Gastroesophageal sphincter (tissue), 4 donors: ENCODE results near the gene NBAS. TPM values are rescaled to one million over a fixed set of nuclear protein-coding genes. Genes with fewer than 3 reads are reported as not detected.

Experiments
- ATAC-seq: fragments of 150-250 bp; one replicate; pipeline ENCODE4 v1.9.1; 2016; ENCODE audit warnings: mild to moderate bottlenecking, moderate library complexity
- H3K27ac ChIP-seq, 4 donors: fragments of 200-600 bp; sonication (generic) in 3 of 4; 1 replicate in 3 of 4; 2 replicates in 1 of 4; pipeline ENCODE4 v1.5.1; 2016 to 2019
- H3K27me3 ChIP-seq: fragments of 200-600 bp; sonication (generic); one replicate; pipeline ENCODE4 v1.5.1; 2019
- H3K36me3 ChIP-seq, 2 donors: fragments of 200-600 bp; sonication (generic); one replicate each; pipeline ENCODE4 v1.5.1; 2019; ENCODE audit warnings: control low read depth in 1 of 2
- H3K4me1 ChIP-seq, 3 donors: fragments of 200-600 bp; sonication (generic); 1 replicate in 2 of 3; 2 replicates in 1 of 3; pipeline ENCODE4 v1.5.1; 2016 to 2019; ENCODE audit warnings: control low read depth in 2 of 3
- H3K4me3 ChIP-seq, 2 donors: fragments of 200-600 bp; sonication (generic); one replicate each; pipeline ENCODE4 v1.5.1; 2019; ENCODE audit warnings: mild to moderate bottlenecking in 1 of 2, moderate library complexity in 1 of 2
- H3K9me3 ChIP-seq, 3 donors: fragments of 200-600 bp; sonication (generic); one replicate each; pipeline ENCODE4 v1.5.1; 2017 to 2019; ENCODE audit warnings: control low read depth in 2 of 3
- EP300 ChIP-seq: sonication (generic); formaldehyde crosslinking; IDR thresholded peaks from one replicate; pipeline ENCODE4 v1.6.1; 2017; ENCODE audit warnings: antibody characterized with exemption, mild to moderate bottlenecking
- POLR2A ChIP-seq, 2 donors: fragments of 450-650 bp; IDR thresholded peaks; one replicate each; pipeline ENCODE4 v1.6.1; 2017; ENCODE audit warnings: antibody characterized with exemption in 2 of 2, mild to moderate bottlenecking in 2 of 2, moderate library complexity in 1 of 2
- POLR2AphosphoS5 ChIP-seq: sonication (generic); formaldehyde crosslinking; IDR thresholded peaks from one replicate; pipeline ENCODE4 v1.6.1; 2017; ENCODE audit warnings: antibody characterized with exemption
- WGBS, 2 donors: methylation state at CpG; one replicate each; pipeline ENCODE4 v1.1.5; 2018; ENCODE audit warnings: low coverage in 1 of 2; 5-methylcytosine and 5-hydroxymethylcytosine counted together
- total RNA-seq, 4 donors: library from RNA; depleted of rRNA; stranded (reverse); fragments of >200 nt; gene quantifications; one replicate each; pipeline ENCODE4 v1.1.0, GENCODE V29; 2016
- TF ChIP-seq, protein P1 (sequence below), 4 experiments: fragments of 200-600 bp in 2 of 4; fragments of 450-650 bp in 2 of 4; sonication (generic) in 1 of 4; IDR thresholded peaks; one replicate each; pipeline ENCODE4 v1.5.1; 2017 to 2019; ENCODE audit warnings: antibody characterized with exemption in 4 of 4, mild to moderate bottlenecking in 2 of 4, moderate library complexity in 2 of 4

NBAS gene
- total RNA-seq, 4 donors from 2014 or later, result 34.9 to 50.9 (median 40.4) TPM

DNA sequence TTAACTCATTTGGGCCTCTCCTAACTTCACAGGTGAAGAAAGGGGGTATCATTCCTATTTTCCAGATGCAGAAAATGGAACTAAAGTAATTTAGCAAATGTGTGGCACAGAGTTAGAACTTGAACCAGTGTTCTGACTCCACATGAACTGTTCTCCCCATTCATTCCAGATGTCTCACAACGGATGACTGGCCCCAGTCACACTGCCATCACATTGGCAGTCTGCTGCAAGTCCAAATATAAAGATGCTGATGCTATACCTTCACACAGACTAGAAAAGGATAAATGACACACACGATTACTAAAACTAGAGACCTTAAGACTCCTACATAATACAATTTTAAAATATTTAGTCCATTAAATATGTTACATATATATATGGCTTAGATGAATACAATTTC lies 195.7 kb downstream of the NBAS start:
- TF ChIP-seq POLR2AphosphoS5 (no peak), EP300 (no peak)
- TF ChIP-seq, protein P1, sequence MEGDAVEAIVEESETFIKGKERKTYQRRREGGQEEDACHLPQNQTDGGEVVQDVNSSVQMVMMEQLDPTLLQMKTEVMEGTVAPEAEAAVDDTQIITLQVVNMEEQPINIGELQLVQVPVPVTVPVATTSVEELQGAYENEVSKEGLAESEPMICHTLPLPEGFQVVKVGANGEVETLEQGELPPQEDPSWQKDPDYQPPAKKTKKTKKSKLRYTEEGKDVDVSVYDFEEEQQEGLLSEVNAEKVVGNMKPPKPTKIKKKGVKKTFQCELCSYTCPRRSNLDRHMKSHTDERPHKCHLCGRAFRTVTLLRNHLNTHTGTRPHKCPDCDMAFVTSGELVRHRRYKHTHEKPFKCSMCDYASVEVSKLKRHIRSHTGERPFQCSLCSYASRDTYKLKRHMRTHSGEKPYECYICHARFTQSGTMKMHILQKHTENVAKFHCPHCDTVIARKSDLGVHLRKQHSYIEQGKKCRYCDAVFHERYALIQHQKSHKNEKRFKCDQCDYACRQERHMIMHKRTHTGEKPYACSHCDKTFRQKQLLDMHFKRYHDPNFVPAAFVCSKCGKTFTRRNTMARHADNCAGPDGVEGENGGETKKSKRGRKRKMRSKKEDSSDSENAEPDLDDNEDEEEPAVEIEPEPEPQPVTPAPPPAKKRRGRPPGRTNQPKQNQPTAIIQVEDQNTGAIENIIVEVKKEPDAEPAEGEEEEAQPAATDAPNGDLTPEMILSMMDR (IDR thresholded peaks at IDR 0.05), result no peak
- ATAC-seq, result no peak
- no peaks in the 10 kb centered on the region for H3K9me3 ChIP-seq
- H3K4me1 ChIP-seq, result no peaks in the 10 kb centered on the region
- WGBS, 2 donors, result 69 to 100% methylated on average over 1 to 2 of the region's 2 CpGs
- peaks cover 0 to 41% of the 10 kb centered on the region in 2 donors for H3K36me3 ChIP-seq
- H3K27me3 ChIP-seq, result no peaks in the 10 kb centered on the region
- H3K27ac ChIP-seq, result no peak overlapping the region
- no peak overlapping the region for H3K4me3 ChIP-seq

DNA sequence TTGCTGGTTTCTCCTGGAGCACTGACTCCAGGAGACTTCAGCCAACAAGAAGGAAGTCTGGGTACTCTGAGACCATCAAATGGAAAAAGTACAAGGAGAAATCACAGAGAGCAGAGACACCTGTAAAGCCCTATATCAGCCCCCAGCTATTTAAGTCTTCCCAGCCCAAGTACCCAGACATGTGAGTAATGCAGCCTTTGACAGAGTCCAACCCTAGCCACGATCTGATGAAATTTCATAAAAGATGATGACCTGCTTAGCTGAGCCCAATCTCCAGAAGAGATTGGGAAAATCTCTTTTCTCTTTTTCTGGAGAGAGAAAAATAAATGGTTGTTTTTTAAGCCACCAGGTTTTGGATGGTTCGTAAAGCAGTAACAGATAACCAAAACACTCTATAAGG lies 196.6 kb downstream of the NBAS start:
- Histone ChIP-seq H3K4me3 (no peak overlapping the region), H3K27ac (no peak overlapping the region), H3K27me3 (no peaks in the 10 kb centered on the region), H3K36me3 (peaks cover 0 to 37% of the 10 kb centered on the region in 2 donors), H3K9me3 (no peaks in the 10 kb centered on the region), H3K4me1 (no peaks in the 10 kb centered on the region)
- ATAC-seq, result no peak
- TF ChIP-seq EP300 (no peak), POLR2A (IDR thresholded peaks at IDR 0.05) (no peak)
- TF ChIP-seq, protein P1 (IDR thresholded peaks at IDR 0.05), result no peak
- 95 to 100% methylated on average over 1 to 2 of the region's 2 CpGs for WGBS, 2 donors

DNA sequence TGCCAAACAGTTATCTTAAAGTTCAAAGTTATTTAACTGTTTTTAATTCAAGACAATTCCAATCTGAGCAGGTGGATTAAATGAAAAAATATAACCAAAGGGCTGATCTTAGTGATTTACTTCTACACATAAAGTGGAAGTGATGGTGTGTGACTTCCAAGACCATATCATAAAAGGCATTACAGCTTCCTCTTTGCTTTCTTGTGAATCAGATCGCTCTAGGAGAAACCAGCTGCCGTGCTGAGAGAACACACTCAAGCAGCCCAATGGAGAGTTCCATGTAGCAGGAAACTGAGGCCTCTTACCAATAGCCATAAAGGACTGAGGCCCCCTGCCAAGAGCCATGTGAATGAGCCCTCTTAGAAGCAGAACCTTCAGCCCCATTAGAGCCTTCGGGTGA lies 197.4 kb downstream of the NBAS start:
- WGBS, 2 donors, result 100% methylated on average over 2 of the region's 3 CpGs; no CpG with 5 or more reads in 1 of the 2 donors
- H3K36me3 ChIP-seq, result peaks cover 0 to 37% of the 10 kb centered on the region in 2 donors

DNA sequence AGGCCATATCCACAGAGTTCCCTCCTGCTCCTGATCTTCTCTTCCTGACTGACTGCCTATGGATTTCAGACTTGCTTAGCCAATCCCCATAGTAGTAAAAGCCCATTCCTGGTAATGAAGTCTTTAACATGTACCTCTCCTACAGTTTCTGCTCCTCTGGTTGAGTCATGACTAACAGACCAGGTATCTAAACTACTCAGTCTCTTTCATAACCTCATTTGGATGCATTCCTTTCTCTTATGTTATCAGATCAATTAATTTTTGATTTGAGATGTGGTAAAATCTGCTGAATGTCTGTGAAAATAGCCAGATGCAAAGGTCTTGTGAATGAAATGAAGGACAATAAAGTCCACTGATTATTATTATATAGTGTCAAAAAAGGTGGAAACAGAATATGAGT lies 198.0 kb downstream of the NBAS start:
- Histone ChIP-seq H3K4me3 (no peak overlapping the region), H3K36me3 (peaks cover 0 to 37% of the 10 kb centered on the region in 2 donors), H3K4me1 (peaks cover 0 to 5% (median 0%) of the 10 kb centered on the region in 3 donors), H3K27me3 (no peaks in the 10 kb centered on the region), H3K9me3 (no peaks in the 10 kb centered on the region), H3K27ac (no peak overlapping the region)
- no peak for TF ChIP-seq EP300
- TF ChIP-seq POLR2A (IDR thresholded peaks at IDR 0.05), result no peak
- no peak for ATAC-seq

More for the DNA sequence above, 197.4 kb downstream of the NBAS start:
- Histone ChIP-seq H3K4me3 (no peak overlapping the region), H3K4me1 (peaks cover 0 to 5% (median 0%) of the 10 kb centered on the region in 3 donors), H3K27ac (no peak overlapping the region), H3K9me3 (no peaks in the 10 kb centered on the region), H3K27me3 (no peaks in the 10 kb centered on the region)
- TF ChIP-seq POLR2AphosphoS5 (no peak), POLR2A (IDR thresholded peaks at IDR 0.05) (no peak), EP300 (no peak)
- TF ChIP-seq, protein P1 (IDR thresholded peaks at IDR 0.05), result no peak
- ATAC-seq, result no peak

DNA sequence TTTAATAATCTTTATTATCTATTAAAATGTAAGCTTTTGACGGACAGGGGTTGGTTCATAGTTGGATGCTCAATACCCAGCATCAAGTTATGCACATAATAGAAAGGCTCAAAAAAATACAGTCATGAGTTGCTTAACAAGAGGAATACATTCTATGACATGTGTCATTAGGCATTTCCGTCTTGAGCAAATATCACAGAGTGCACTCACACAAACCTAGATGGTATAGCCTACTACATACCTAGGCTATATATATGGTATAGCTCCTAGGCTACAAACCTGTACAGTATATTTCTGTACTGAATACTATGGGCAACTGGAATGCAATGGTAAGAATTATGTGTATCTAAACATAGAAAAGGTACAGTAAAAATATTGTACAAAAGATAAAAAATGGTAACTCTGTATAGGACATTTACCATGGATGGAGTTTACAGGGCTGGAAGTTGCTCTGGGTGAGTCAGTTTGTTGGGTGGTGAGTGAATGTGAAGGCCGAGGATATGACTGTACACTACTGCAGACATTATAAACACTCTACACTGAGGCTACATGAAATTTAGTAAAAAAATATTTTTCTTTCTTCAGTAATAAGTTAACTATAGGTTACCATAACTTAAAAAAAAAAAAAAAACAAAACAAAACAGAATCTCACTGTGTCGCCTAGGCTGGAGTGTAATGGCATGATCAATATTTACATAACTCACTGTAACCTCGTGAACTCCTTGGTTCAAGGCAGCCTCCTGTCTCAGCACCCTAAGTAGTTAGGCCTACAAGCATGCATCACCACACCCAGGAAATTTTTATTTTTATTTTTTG lies 201.2 kb downstream of the NBAS start:
- ATAC-seq, result no peak
- Histone ChIP-seq H3K4me1 (peaks cover 0 to 5% (median 0%) of the 10 kb centered on the region in 3 donors), H3K9me3 (no peaks in the 10 kb centered on the region), H3K36me3 (peaks cover 0 to 43% of the 10 kb centered on the region in 2 donors), H3K27me3 (no peaks in the 10 kb centered on the region), H3K4me3 (no peak overlapping the region), H3K27ac (no peak overlapping the region)
- 70 to 80% methylated on average over 4 to 5 of the region's 5 CpGs for WGBS, 2 donors
- TF ChIP-seq, protein P1 (IDR thresholded peaks at IDR 0.05), result no peak
- TF ChIP-seq POLR2AphosphoS5 (no peak), EP300 (no peak), POLR2A (IDR thresholded peaks at IDR 0.05) (no peak)
